ENCODE data around the gene JARID2.
A peak's percentile ranks its signal among the peaks of the same experiment; 100 is the strongest.

The JARID2 gene

DNA sequence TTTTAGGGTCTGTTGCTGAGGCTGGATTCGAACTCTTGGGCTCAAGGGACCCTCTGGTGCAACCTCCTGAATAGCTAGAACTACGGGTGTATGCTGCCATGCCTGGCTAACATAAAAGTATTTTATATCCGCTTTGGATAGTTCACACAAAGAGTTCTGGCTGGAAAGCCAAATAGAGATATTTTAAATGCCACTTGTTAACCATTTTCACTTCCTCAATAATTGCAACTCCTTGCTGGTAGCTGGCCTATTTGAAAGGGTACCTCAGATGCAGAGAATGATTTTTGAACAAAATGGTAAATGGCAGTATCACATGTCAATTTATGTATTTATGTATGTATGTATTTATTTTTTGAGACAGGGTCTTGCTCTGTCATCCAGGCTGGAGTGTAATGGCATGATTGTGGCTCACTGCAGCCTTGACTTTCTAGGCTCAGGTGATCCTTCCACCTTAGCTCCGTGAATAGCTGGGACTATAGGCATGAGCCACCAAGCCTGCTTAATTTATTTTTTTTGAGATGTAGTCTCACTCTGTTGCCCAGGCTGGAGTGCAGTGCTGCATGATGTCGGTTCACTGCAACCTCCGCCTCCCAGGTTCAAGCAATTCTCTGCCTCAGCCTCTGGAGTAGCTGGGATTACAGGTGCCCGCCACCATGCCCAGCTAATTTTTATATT is 12.9 kb upstream of the JARID2 start:
- no peaks in the 10 kb centered on the region for H3K4me1 ChIP-seq (ENCODE audit: control insufficient read depth in 5 of 5, insufficient read depth in 5 of 5, low read length in 5 of 5)
- H3K27ac ChIP-seq (ENCODE audit: low read depth, low read length), result no peak overlapping the region
- no peaks in the 10 kb centered on the region for H3K27me3 ChIP-seq (ENCODE audit: control insufficient read depth in 5 of 5, insufficient read depth in 4 of 5, low read length in 5 of 5)
- H3K36me3 ChIP-seq (ENCODE audit: control insufficient read depth in 5 of 5, insufficient read depth in 5 of 5, low read length in 5 of 5), result no peaks in the 10 kb centered on the region
- no peak overlapping the region for H3K9ac ChIP-seq (ENCODE audit: low read length in 5 of 5)
- no peak overlapping the region for H3K4me3 ChIP-seq (ENCODE audit: low read depth in 1 of 5, low read length in 5 of 5)
- H3K9me3 ChIP-seq (ENCODE audit: control insufficient read depth in 5 of 5, low read length in 5 of 5), result no peaks in the 10 kb centered on the region

DNA sequence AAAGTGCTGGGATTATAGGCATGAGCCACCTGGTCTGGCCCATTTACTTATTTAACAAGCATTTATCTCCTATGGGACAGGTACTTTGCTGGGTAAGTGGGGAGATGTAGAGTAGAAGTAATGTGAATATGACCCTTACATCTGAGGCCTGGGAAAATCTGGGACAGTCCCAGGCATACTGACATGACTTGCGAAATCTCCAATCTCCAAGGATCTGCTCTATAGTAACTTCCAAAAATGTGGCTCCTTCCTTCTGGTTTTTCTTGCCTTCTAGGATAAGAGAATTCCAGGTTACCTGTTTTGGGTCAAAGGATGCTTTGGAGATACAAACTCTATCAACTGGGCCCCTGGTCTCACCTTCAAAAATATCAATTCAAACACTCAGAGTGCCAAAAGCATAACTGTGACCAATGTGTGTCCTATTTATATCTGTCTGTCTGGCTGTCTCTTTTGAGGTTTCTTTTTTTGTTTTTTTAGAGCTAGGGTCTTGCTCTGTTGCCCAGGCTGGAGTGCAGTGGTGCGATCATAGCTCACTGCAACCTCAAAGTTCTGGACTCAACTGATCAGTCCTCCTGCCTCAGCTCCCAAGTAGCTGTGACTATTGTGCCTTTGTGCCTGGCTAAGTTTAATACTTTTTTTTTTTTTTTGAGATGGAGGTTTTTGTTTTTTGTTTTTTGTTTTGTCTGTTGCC is 11.7 kb upstream of the JARID2 start:
- Histone ChIP-seq H3K36me3 (ENCODE audit: control insufficient read depth in 5 of 5, insufficient read depth in 5 of 5, low read length in 5 of 5) (no peaks in the 10 kb centered on the region), H3K9ac (ENCODE audit: low read length in 5 of 5) (no peak overlapping the region), H3K4me3 (ENCODE audit: low read depth in 1 of 5, low read length in 5 of 5) (no peak overlapping the region), H3K27ac (ENCODE audit: low read depth, low read length) (no peak overlapping the region), H3K27me3 (ENCODE audit: control insufficient read depth in 5 of 5, insufficient read depth in 4 of 5, low read length in 5 of 5) (no peaks in the 10 kb centered on the region), H3K4me1 (ENCODE audit: control insufficient read depth in 5 of 5, insufficient read depth in 5 of 5, low read length in 5 of 5) (peaks cover 0 to under 1% (median under 1%) of the 10 kb centered on the region in 5 donors), H3K9me3 (ENCODE audit: control insufficient read depth in 5 of 5, low read length in 5 of 5) (no peaks in the 10 kb centered on the region)

DNA sequence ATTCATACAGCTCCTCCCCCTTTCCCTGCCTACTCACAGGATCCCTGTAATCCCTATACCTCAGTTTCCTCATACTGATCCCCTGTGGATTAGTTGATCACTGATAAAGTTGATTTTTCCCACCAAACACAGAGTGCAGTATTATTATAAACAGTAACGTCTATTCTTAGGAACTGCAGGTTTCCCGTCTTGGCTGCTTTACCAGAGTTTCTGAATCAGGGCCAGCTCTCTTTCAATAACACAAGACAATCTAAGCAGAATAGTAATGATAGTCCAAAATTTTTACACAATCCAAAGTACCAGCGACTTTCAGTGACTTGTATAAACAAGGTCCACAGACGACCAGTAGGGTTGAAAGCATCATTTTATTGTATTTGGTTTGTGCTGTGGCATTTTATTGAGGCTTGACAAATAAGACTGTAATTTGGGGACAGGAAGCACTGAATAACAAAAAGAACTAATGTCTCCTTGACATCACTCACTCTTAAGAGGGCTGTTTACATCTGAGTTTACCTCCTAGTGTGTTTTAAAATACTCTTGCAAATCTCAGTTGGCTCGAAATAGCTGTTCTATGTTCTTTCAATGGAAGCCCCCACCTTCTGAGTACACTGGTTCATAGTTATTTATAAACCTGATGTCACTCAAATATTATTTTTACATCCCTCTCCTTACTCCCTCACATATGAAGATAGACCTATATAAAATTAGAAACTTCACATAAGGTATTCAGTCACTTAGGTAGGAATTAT is 6.1 kb upstream of the JARID2 start:
- peak overlapping the region; percentile 6 for H3K27ac ChIP-seq (ENCODE audit: low read depth, low read length)
- H3K9ac ChIP-seq (ENCODE audit: low read length in 5 of 5), result no peak overlapping the region
- no peaks in the 10 kb centered on the region for H3K36me3 ChIP-seq (ENCODE audit: control insufficient read depth in 5 of 5, insufficient read depth in 5 of 5, low read length in 5 of 5)
- H3K4me3 ChIP-seq (ENCODE audit: low read depth in 1 of 5, low read length in 5 of 5), result no peak overlapping the region
- H3K9me3 ChIP-seq (ENCODE audit: control insufficient read depth in 5 of 5, low read length in 5 of 5), result no peaks in the 10 kb centered on the region
- H3K27me3 ChIP-seq (ENCODE audit: control insufficient read depth in 5 of 5, insufficient read depth in 4 of 5, low read length in 5 of 5), result no peaks in the 10 kb centered on the region
- peaks cover 6 to 35% (median 19%) of the 10 kb centered on the region in 5 donors for H3K4me1 ChIP-seq (ENCODE audit: control insufficient read depth in 5 of 5, insufficient read depth in 5 of 5, low read length in 5 of 5)

DNA sequence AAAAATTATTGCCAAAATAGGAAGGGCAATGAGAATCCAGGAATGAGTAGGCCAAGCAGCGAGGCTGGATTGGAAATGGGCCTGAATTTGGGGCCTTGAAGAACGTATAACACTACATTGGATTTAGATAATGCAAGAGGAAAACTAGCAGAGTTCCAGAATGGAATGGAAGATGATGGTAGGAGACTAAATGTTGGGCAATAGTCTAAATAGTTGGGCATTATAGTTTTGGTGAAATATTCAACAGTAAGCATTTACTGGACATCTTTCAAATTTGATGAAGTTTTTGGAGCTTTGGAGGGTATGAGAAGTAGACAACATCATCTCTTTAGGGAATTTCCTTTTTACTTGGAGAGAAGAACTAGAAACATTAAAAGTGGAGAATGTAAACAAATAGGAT is 3.4 kb upstream of the JARID2 start:
- no peak overlapping the region for H3K4me3 ChIP-seq (ENCODE audit: low read depth in 1 of 5, low read length in 5 of 5)
- no peak overlapping the region for H3K9ac ChIP-seq (ENCODE audit: low read length in 5 of 5)
- H3K27ac ChIP-seq (ENCODE audit: low read depth, low read length), result no peak overlapping the region
- no peaks in the 10 kb centered on the region for H3K27me3 ChIP-seq (ENCODE audit: control insufficient read depth in 5 of 5, insufficient read depth in 4 of 5, low read length in 5 of 5)
- no peaks in the 10 kb centered on the region for H3K36me3 ChIP-seq (ENCODE audit: control insufficient read depth in 5 of 5, insufficient read depth in 5 of 5, low read length in 5 of 5)
- no peaks in the 10 kb centered on the region for H3K9me3 ChIP-seq (ENCODE audit: control insufficient read depth in 5 of 5, low read length in 5 of 5)
- peaks cover 6 to 47% (median 31%) of the 10 kb centered on the region in 5 donors for H3K4me1 ChIP-seq (ENCODE audit: control insufficient read depth in 5 of 5, insufficient read depth in 5 of 5, low read length in 5 of 5)

DNA sequence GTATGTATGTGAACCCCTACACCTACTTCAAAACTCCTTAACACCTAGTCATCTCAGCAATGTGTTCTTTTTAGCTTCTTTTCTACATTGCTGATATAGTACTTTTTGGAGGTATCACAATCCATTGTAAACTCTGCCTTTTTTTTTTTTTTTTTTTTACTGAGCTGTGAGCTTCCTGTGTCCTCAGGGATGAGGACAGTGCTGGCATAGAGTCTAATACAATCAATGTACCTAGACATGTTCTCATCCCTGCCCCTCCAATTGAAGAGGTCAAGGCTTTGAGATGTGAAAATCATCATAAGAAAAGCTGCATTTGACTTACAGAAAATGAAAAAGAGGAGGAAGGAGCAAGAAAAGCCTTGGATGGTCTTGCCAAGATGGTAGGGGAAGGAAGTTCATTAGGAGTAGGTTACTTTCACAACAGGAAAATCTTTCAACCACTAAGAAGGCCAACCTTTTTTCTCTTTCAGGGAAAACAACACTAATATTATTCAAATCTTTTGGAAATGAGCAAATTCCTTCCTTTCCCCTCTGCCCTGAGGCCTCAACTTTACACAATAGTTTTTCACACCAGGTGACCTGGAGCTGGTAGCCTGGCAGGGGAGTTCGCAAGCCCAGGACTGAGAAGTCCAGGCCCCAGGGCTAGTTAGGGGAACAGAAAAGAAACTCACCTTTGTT is 2.8 kb upstream of the JARID2 start:
- Histone ChIP-seq H3K9me3 (ENCODE audit: control insufficient read depth in 5 of 5, low read length in 5 of 5) (no peaks in the 10 kb centered on the region), H3K36me3 (ENCODE audit: control insufficient read depth in 5 of 5, insufficient read depth in 5 of 5, low read length in 5 of 5) (no peaks in the 10 kb centered on the region), H3K4me3 (ENCODE audit: low read depth in 1 of 5, low read length in 5 of 5) (no peak overlapping the region), H3K4me1 (ENCODE audit: control insufficient read depth in 5 of 5, insufficient read depth in 5 of 5, low read length in 5 of 5) (peaks cover 6 to 51% (median 34%) of the 10 kb centered on the region in 5 donors), H3K27ac (ENCODE audit: low read depth, low read length) (peak overlapping the region; percentile 12), H3K27me3 (ENCODE audit: control insufficient read depth in 5 of 5, insufficient read depth in 4 of 5, low read length in 5 of 5) (no peaks in the 10 kb centered on the region), H3K9ac (ENCODE audit: low read length in 5 of 5) (no peak overlapping the region)

DNA sequence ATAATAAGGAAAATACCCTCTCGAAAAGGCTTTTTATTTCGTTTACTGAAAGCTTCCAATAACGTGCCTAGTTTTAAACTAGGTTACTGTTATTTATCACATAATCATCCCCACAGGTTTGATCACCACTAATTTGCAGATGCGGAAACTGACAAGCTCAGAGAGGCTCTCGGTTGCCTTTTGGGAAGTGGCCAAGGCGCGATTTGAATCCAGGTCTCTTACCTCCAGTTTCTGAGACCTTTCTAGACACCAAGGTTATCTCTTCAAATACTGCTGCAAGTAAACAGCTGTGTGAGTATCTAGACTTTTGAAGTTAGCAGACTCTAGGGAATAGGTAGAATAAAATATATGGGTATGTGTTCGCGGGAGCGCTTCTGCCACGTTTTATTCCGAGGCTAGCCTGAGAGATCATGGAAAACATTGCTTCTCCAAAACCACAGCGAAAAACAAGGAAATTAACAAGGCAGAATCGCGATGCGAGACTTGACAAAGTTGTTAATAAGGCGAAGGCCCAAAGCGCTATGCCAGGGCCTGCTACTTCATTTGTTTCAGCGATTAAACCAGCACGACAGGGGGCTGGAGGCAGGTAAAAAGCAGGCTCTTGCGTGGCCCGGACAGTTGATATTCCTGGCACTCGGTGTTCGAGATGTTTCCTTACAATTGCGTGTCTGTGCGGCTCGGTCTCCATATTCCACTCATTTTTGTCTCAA is 1.8 kb upstream of the JARID2 start:
- Histone ChIP-seq H3K9me3 (ENCODE audit: control insufficient read depth in 5 of 5, low read length in 5 of 5) (no peaks in the 10 kb centered on the region), H3K36me3 (ENCODE audit: control insufficient read depth in 5 of 5, insufficient read depth in 5 of 5, low read length in 5 of 5) (no peaks in the 10 kb centered on the region), H3K27ac (ENCODE audit: low read depth, low read length) (peak overlapping the region; percentile 62), H3K27me3 (ENCODE audit: control insufficient read depth in 5 of 5, insufficient read depth in 4 of 5, low read length in 5 of 5) (no peaks in the 10 kb centered on the region), H3K9ac (ENCODE audit: low read length in 5 of 5) (peak overlapping the region in 4 of 5 donors; percentile 4 to 58 (median 54)), H3K4me1 (ENCODE audit: control insufficient read depth in 5 of 5, insufficient read depth in 5 of 5, low read length in 5 of 5) (peaks cover 6 to 54% (median 37%) of the 10 kb centered on the region in 5 donors), H3K4me3 (ENCODE audit: low read depth in 1 of 5, low read length in 5 of 5) (peak overlapping the region; percentile 44 to 94 (median 66))

DNA sequence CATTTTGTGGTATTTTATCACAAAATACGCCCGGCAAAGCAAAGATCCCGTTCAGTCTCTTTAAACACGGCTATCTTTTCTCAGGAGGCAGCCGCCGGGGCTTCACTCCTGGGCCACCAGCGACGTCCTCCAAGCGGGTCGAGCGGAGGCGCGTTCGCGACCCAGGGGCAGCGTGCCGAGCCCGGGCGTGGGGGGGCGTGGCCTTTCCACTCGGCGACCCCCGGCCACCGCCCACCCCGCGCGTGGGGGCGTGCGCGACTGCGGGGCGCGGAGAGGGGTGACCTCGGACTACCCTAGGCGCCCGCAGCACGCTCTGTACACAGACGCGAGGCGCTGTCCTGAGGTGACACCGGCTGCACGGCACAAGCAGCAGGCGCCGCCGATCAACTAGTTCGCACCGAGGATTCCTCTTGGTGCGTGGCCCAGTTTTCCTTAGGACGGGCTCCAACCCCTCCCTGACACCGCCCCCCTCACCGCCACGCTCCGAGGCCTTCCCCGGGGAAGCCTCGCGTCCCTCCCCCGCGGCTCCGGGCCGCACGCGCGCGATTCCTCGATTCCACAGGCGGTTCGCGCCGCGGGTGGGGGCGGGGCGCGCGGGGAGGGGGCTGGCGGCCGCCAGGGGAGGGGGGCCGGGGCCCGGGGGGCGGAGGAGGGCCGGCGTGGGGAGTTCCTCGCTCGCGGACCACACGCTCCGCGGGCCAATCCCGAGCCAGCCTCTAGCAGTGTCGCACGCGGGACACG is 1.1 kb upstream of the JARID2 start:
- Histone ChIP-seq H3K4me1 (ENCODE audit: control insufficient read depth in 5 of 5, insufficient read depth in 5 of 5, low read length in 5 of 5) (peaks cover 2 to 55% (median 40%) of the 10 kb centered on the region in 5 donors), H3K9me3 (ENCODE audit: control insufficient read depth in 5 of 5, low read length in 5 of 5) (no peaks in the 10 kb centered on the region), H3K36me3 (ENCODE audit: control insufficient read depth in 5 of 5, insufficient read depth in 5 of 5, low read length in 5 of 5) (no peaks in the 10 kb centered on the region), H3K27me3 (ENCODE audit: control insufficient read depth in 5 of 5, insufficient read depth in 4 of 5, low read length in 5 of 5) (no peaks in the 10 kb centered on the region), H3K4me3 (ENCODE audit: low read depth in 1 of 5, low read length in 5 of 5) (peak overlapping the region; percentile 44 to 94 (median 94)), H3K9ac (ENCODE audit: low read length in 5 of 5) (peak overlapping the region in 4 of 5 donors; percentile 56 to 67 (median 61)), H3K27ac (ENCODE audit: low read depth, low read length) (peak overlapping the region; percentile 95)

DNA sequence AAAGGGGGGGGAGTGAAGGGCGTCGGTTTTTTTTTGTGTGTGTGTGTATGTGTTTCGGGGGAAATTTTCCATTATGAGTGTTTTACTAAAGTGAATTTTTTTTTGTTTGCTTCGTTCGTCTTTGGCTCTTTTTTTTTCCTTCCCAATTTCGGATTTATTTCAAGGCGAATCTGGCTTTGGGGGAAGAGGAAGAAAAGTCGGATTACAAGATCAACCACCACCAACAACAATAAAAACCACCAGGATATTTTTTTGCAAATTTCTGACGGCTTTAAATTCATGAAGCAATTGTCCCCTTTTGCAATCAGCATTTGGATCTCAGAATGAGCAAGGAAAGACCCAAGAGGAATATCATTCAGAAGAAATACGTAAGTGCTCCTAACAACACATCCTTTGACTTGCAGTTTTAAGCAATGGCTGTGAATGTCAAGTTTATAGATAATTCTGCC is 372 bp downstream of the JARID2 start:
- Histone ChIP-seq H3K27me3 (ENCODE audit: control insufficient read depth in 5 of 5, insufficient read depth in 4 of 5, low read length in 5 of 5) (no peaks in the 10 kb centered on the region), H3K4me1 (ENCODE audit: control insufficient read depth in 5 of 5, insufficient read depth in 5 of 5, low read length in 5 of 5) (peaks cover 2 to 53% (median 43%) of the 10 kb centered on the region in 5 donors), H3K27ac (ENCODE audit: low read depth, low read length) (peak overlapping the region; percentile 95)

More for the DNA sequence above, 372 bp downstream of the JARID2 start:
- Histone ChIP-seq H3K4me3 (ENCODE audit: low read depth in 1 of 5, low read length in 5 of 5) (peak overlapping the region; percentile 92 to 99 (median 94)), H3K9me3 (ENCODE audit: control insufficient read depth in 5 of 5, low read length in 5 of 5) (no peaks in the 10 kb centered on the region), H3K9ac (ENCODE audit: low read length in 5 of 5) (peak overlapping the region; percentile 65 to 87 (median 79)), H3K36me3 (ENCODE audit: control insufficient read depth in 5 of 5, insufficient read depth in 5 of 5, low read length in 5 of 5) (no peaks in the 10 kb centered on the region)
